Suprapubic skin (tissue), 4 donors: ENCODE measurements around the gene UBR2. TPM values are rescaled to one million over a fixed set of nuclear protein-coding genes. Genes with fewer than 3 reads are reported as not detected.

Experiments used
- DNase-seq, 2 donors: peaks; one replicate each; pipeline ENCODE4 v3.0.0-alpha.2; 2019; ENCODE audit warnings: low spot score in 2 of 2
- H3K27ac ChIP-seq: fragments of 200-600 bp; sonication (generic); one replicate; pipeline ENCODE4 v1.5.1; 2019
- H3K27me3 ChIP-seq: fragments of 200-600 bp; sonication (generic); one replicate; pipeline ENCODE4 v1.5.1; 2019
- H3K36me3 ChIP-seq: fragments of 200-600 bp; sonication (generic); one replicate; pipeline ENCODE4 v1.5.1; 2019
- H3K4me1 ChIP-seq: fragments of 200-600 bp; sonication (generic); one replicate; pipeline ENCODE4 v1.5.1; 2019
- H3K4me3 ChIP-seq: fragments of 200-600 bp; sonication (generic); one replicate; pipeline ENCODE4 v1.5.1; 2019; ENCODE audit warnings: mild to moderate bottlenecking
- H3K9me3 ChIP-seq: fragments of 200-600 bp; sonication (generic); one replicate; pipeline ENCODE4 v1.5.1; 2019
- CTCF ChIP-seq, 2 donors: fragments of 200-600 bp in 1 of 2; fragments of 450-650 bp in 1 of 2; sonication (generic) in 1 of 2; IDR thresholded peaks; one replicate each; pipeline ENCODE4 v1.5.1; 2016 to 2019; ENCODE audit warnings: antibody characterized with exemption in 2 of 2, mild to moderate bottlenecking in 1 of 2, moderate library complexity in 1 of 2
- EP300 ChIP-seq: sonication (generic); formaldehyde crosslinking; IDR thresholded peaks from one replicate; pipeline ENCODE4 v1.6.1; 2017; ENCODE audit warnings: antibody characterized with exemption
- POLR2A ChIP-seq, 2 donors: fragments of 450-650 bp; IDR thresholded peaks; one replicate each; pipeline ENCODE4 v1.6.1; 2017; ENCODE audit warnings: antibody characterized with exemption in 2 of 2, mild to moderate bottlenecking in 2 of 2, moderate library complexity in 2 of 2
- POLR2AphosphoS5 ChIP-seq, 3 donors: sonication (generic); formaldehyde crosslinking; IDR thresholded peaks; one replicate each; pipeline ENCODE4 v1.6.1; 2017; ENCODE audit warnings: antibody characterized with exemption in 3 of 3
- WGBS: methylation state at CpG from one replicate; pipeline ENCODE4 v1.1.5; 2018; 5-methylcytosine and 5-hydroxymethylcytosine counted together
- total RNA-seq, 4 donors: library from RNA; depleted of rRNA; stranded (reverse); fragments of >200 nt; gene quantifications; one replicate each; pipeline ENCODE4 v1.1.0, GENCODE V29; 2016

The UBR2 gene
- total RNA-seq, 4 donors from 2014 or later: 18.5 to 37.9 (median 26.1) TPM

- H3K9me3 ChIP-seq: no peaks in the 10 kb centered on the region
- H3K27ac ChIP-seq: no peak overlapping the region
- no peaks in the 10 kb centered on the region for H3K27me3 ChIP-seq
- H3K36me3 ChIP-seq: no peaks in the 10 kb centered on the region
- TF ChIP-seq CTCF (IDR thresholded peaks at IDR 0.05): no peak
- WGBS: 87% methylated on average over 8 of the region's 8 CpGs
- H3K4me1 ChIP-seq: no peaks in the 10 kb centered on the region
- no peak overlapping the region for H3K4me3 ChIP-seq
- DNase-seq: no peak
Measured at GRCh38 chr6:42522942-42523814, 40.7 kb upstream of the UBR2 start.

GRCh38 chr6:42525206-42525605 is 38.6 kb upstream of the UBR2 start:
- no peak overlapping the region for H3K4me3 ChIP-seq
- WGBS: 86% methylated on average over 4 of the region's 4 CpGs
- H3K27ac ChIP-seq: no peak overlapping the region
- H3K4me1 ChIP-seq: no peaks in the 10 kb centered on the region
- TF ChIP-seq POLR2A (IDR thresholded peaks at IDR 0.05) (no peak), POLR2AphosphoS5 (IDR thresholded peaks at IDR 0.05) (no peak), CTCF (IDR thresholded peaks at IDR 0.05) (no peak), EP300 (no peak)
- no peaks in the 10 kb centered on the region for H3K9me3 ChIP-seq
- H3K27me3 ChIP-seq: no peaks in the 10 kb centered on the region
- H3K36me3 ChIP-seq: no peaks in the 10 kb centered on the region
- DNase-seq: no peak

GRCh38 chr6:42526616-42527015 is 37.2 kb upstream of the UBR2 start:
- TF ChIP-seq CTCF (IDR thresholded peaks at IDR 0.05) (no peak), POLR2AphosphoS5 (IDR thresholded peaks at IDR 0.05) (no peak), EP300 (no peak), POLR2A (IDR thresholded peaks at IDR 0.05) (no peak)
- Histone ChIP-seq H3K9me3 (no peaks in the 10 kb centered on the region), H3K4me3 (no peak overlapping the region), H3K27me3 (no peaks in the 10 kb centered on the region), H3K27ac (no peak overlapping the region), H3K4me1 (no peaks in the 10 kb centered on the region), H3K36me3 (no peaks in the 10 kb centered on the region)
- 95% methylated on average over 3 of the region's 3 CpGs for WGBS
- no peak for DNase-seq

GRCh38 chr6:42527204-42527603 is 36.6 kb upstream of the UBR2 start:
- TF ChIP-seq POLR2AphosphoS5 (IDR thresholded peaks at IDR 0.05) (no peak), CTCF (IDR thresholded peaks at IDR 0.05) (no peak), POLR2A (IDR thresholded peaks at IDR 0.05) (no peak), EP300 (no peak)

GRCh38 chr6:42530296-42530695 is 33.5 kb upstream of the UBR2 start:
- Histone ChIP-seq H3K36me3 (no peaks in the 10 kb centered on the region), H3K27me3 (no peaks in the 10 kb centered on the region), H3K9me3 (no peaks in the 10 kb centered on the region), H3K4me3 (no peak overlapping the region), H3K4me1 (no peaks in the 10 kb centered on the region), H3K27ac (no peak overlapping the region)
- no peak for DNase-seq
- WGBS: 97% methylated on average over 1 of the region's 1 CpG
- TF ChIP-seq CTCF (IDR thresholded peaks at IDR 0.05) (no peak), POLR2A (IDR thresholded peaks at IDR 0.05) (no peak), EP300 (no peak), POLR2AphosphoS5 (IDR thresholded peaks at IDR 0.05) (no peak)

More at GRCh38 chr6:42527204-42527603, 36.6 kb upstream of the UBR2 start:
- DNase-seq: no peak
- no peak overlapping the region for H3K27ac ChIP-seq
- no peaks in the 10 kb centered on the region for H3K4me1 ChIP-seq
- H3K9me3 ChIP-seq: no peaks in the 10 kb centered on the region
- WGBS: 93% methylated on average over 1 of the region's 1 CpG
- H3K4me3 ChIP-seq: no peak overlapping the region
- no peaks in the 10 kb centered on the region for H3K27me3 ChIP-seq
- H3K36me3 ChIP-seq: no peaks in the 10 kb centered on the region
